Body of pancreas (tissue), 4 donors: ENCODE results near the gene SHKBP1. TPM values are rescaled to one million over a fixed set of nuclear protein-coding genes. Genes with fewer than 3 reads are reported as not detected.

Experiments
- ATAC-seq: fragments of 150-250 bp; one replicate; pipeline ENCODE4 v1.9.1; 2016
- DNase-seq, 4 donors: peaks; one replicate each; pipeline ENCODE4 v3.0.0-alpha.2; 2019
- H3K27ac ChIP-seq, 4 donors: fragments of 200-600 bp; sonication (generic); 1 replicate in 3 of 4; 2 replicates in 1 of 4; pipeline versions ENCODE4 v1.5.1 to v1.6.1; 2016 to 2019; ENCODE audit warnings: mild to moderate bottlenecking in 1 of 4, mixed read lengths in 1 of 4, moderate library complexity in 1 of 4
- H3K27me3 ChIP-seq, 2 donors: fragments of 200-600 bp; sonication (generic); one replicate each; pipeline ENCODE4 v1.6.0; 2016; ENCODE audit warnings: mild to moderate bottlenecking in 1 of 2
- H3K36me3 ChIP-seq, 2 donors: fragments of 200-600 bp; sonication (generic); replicated peaks in 1 of 2; 2 replicates each; pipeline ENCODE4 v1.5.1; 2016; ENCODE audit warnings: low read depth in 2 of 2; ENCODE audit not compliant: insufficient read depth in 1 of 2
- H3K4me1 ChIP-seq: fragments of 200-600 bp; sonication (generic); one replicate; pipeline ENCODE4 v1.6.0; 2016
- H3K4me3 ChIP-seq, 2 donors: fragments of 200-600 bp; sonication (generic); 1 replicate in 1 of 2; 2 replicates in 1 of 2; pipeline ENCODE4 v1.5.1; 2016 to 2019
- H3K9me3 ChIP-seq, 3 donors: fragments of 200-600 bp; sonication (generic); 1 replicate in 2 of 3; 2 replicates in 1 of 3; pipeline ENCODE4 v1.5.1; 2016
- POLR2A ChIP-seq, 3 donors: fragments of 450-650 bp; IDR thresholded peaks; one replicate each; pipeline ENCODE4 v1.6.1; 2016; ENCODE audit warnings: antibody characterized with exemption in 3 of 3, mild to moderate bottlenecking in 2 of 3
- WGBS, 2 donors: methylation state at CpG; one replicate each; pipeline ENCODE4 v1.1.5; 2017; 5-methylcytosine and 5-hydroxymethylcytosine counted together
- intact Hi-C: fragments of 100-400 bp; cut with DNase I; formaldehyde crosslinking; loops from one replicate; pipeline ENCODE4 v1.15.1; 2023
- total RNA-seq, 2 donors: library from RNA; depleted of rRNA; stranded (reverse); fragments of >200 nt; gene quantifications; one replicate each; pipeline ENCODE4 v1.1.0, GENCODE V29; 2016
- TF ChIP-seq, protein P1 (sequence below), 7 experiments: fragments of 450-650 bp in 4 of 7; fragments of 200-600 bp in 3 of 7; sonication (generic) in 3 of 7; IDR thresholded peaks; one replicate each; pipeline ENCODE4 v1.5.1; 2016 to 2019; ENCODE audit warnings: antibody characterized with exemption in 7 of 7

The SHKBP1 gene
- total RNA-seq, 2 donors from 2014 or later = 43.3 to 63.6 TPM

DNA sequence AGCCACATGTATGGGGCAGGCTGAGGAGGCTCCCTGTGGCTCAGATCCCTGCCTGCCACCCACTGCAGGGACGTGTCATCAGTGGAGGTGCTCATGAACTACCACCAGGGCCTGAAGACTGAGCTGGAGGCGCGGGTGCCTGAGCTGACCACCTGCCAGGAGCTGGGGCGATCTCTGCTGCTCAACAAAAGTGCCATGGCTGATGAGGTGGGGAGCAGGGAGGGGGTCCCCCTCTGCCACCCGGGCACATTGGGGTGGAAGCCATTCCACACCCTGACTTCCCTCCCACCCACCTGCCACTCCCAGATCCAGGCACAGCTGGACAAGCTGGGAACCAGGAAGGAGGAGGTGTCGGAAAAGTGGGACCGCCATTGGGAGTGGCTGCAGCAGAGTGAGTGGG, 11.3 kb upstream of the SHKBP1 start:
- H3K27me3 ChIP-seq = peaks cover 0 to 13% of the 10 kb centered on the region in 2 donors
- intact Hi-C loops = no loop called here
- no peak for ATAC-seq

GRCh38 chr19:40565910-40566495, 10.7 kb upstream of the SHKBP1 start:
- H3K4me1 ChIP-seq = peaks cover 13% of the 10 kb centered on the region
- intact Hi-C loops = no loop called here
- no peaks in the 10 kb centered on the region for H3K36me3 ChIP-seq
- H3K27ac ChIP-seq = no peak overlapping the region
- no peak overlapping the region for H3K4me3 ChIP-seq
- peaks cover 0 to 13% of the 10 kb centered on the region in 2 donors for H3K27me3 ChIP-seq
- WGBS, 2 donors = 71% methylated on average over 14 of the region's 14 CpGs; no CpG with 5 or more reads in 1 of the 2 donors
- DNase-seq (no peak), ATAC-seq (no peak)
- TF ChIP-seq POLR2A (IDR thresholded peaks at IDR 0.05) = no peak
- TF ChIP-seq, protein P1, sequence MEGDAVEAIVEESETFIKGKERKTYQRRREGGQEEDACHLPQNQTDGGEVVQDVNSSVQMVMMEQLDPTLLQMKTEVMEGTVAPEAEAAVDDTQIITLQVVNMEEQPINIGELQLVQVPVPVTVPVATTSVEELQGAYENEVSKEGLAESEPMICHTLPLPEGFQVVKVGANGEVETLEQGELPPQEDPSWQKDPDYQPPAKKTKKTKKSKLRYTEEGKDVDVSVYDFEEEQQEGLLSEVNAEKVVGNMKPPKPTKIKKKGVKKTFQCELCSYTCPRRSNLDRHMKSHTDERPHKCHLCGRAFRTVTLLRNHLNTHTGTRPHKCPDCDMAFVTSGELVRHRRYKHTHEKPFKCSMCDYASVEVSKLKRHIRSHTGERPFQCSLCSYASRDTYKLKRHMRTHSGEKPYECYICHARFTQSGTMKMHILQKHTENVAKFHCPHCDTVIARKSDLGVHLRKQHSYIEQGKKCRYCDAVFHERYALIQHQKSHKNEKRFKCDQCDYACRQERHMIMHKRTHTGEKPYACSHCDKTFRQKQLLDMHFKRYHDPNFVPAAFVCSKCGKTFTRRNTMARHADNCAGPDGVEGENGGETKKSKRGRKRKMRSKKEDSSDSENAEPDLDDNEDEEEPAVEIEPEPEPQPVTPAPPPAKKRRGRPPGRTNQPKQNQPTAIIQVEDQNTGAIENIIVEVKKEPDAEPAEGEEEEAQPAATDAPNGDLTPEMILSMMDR (IDR thresholded peaks at IDR 0.05) = no peak
- no peaks in the 10 kb centered on the region for H3K9me3 ChIP-seq

More for the DNA sequence above, 11.3 kb upstream of the SHKBP1 start:
- WGBS, 2 donors = 55 to 73% methylated on average over 2 to 4 of the region's 7 CpGs
- Histone ChIP-seq H3K36me3 (no peaks in the 10 kb centered on the region), H3K4me3 (no peak overlapping the region), H3K27ac (no peak overlapping the region), H3K9me3 (no peaks in the 10 kb centered on the region), H3K4me1 (peaks cover 13% of the 10 kb centered on the region)
- no peak for TF ChIP-seq POLR2A (IDR thresholded peaks at IDR 0.05)
- TF ChIP-seq, protein P1 (IDR thresholded peaks at IDR 0.05) = no peak
- no peak for DNase-seq

GRCh38 chr19:40567040-40567749, 9.5 kb upstream of the SHKBP1 start:
- H3K4me3 ChIP-seq = no peak overlapping the region
- peaks cover 0 to 13% of the 10 kb centered on the region in 2 donors for H3K27me3 ChIP-seq
- 22 to 24% methylated on average over 15 to 20 of the region's 20 CpGs for WGBS, 2 donors

DNA sequence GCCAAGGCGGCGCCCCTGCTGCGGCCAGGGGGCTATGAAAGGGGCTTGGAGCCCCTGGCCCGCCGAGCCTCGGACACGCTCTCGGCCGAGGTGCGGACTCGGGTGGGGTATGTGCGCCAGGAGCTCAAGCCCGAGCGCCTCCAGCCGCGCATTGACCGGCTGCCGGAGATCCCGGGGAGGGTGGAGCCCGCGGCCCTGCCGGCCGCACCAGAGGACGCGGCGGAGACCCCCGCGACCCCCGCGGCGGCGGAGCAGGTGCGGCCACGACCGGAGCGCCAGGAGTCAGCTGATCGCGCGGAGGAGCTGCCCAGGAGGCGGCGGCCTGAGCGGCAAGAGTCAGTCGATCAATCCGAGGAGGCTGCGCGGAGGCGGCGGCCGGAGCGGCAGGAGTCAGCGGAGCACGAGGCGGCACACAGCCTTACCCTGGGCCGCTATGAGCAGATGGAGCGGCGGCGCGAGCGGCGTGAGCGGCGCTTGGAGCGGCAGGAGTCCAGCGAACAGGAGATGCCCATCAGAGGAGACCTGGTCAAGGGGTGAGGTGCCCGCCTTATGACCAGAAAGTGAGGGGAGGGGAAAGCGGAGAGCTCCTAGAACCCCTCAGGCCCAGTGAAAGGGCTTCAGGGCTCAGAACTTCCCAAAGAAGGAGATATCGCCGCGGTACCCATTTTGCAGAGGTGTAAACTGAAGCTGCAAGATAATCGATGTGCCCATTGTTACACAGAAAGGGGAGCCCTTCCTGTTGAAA, 8.8 kb upstream of the SHKBP1 start:
- ATAC-seq (no peak), DNase-seq (no peak)
- Histone ChIP-seq H3K4me1 (peaks cover 13% of the 10 kb centered on the region), H3K27me3 (peaks cover 0 to 13% of the 10 kb centered on the region in 2 donors), H3K9me3 (no peaks in the 10 kb centered on the region), H3K27ac (no peak overlapping the region), H3K36me3 (no peaks in the 10 kb centered on the region), H3K4me3 (no peak overlapping the region)
- 11 to 19% methylated on average over 14 to 36 of the region's 70 CpGs for WGBS, 2 donors
- intact Hi-C loops = no loop called here
- TF ChIP-seq, protein P1 (IDR thresholded peaks at IDR 0.05) = no peak
- no peak for TF ChIP-seq POLR2A (IDR thresholded peaks at IDR 0.05)

More at GRCh38 chr19:40567040-40567749, 9.5 kb upstream of the SHKBP1 start:
- no peak for DNase-seq
- TF ChIP-seq, protein P1 (IDR thresholded peaks at IDR 0.05) = no peak
- no peak for TF ChIP-seq POLR2A (IDR thresholded peaks at IDR 0.05)
- Histone ChIP-seq H3K27ac (no peak overlapping the region), H3K36me3 (no peaks in the 10 kb centered on the region), H3K9me3 (no peaks in the 10 kb centered on the region), H3K4me1 (peaks cover 13% of the 10 kb centered on the region)
- no peak for ATAC-seq
- intact Hi-C loops = no loop called here
